HEK293T (cell line): ENCODE measurements around the gene HMGCR.

ENCODE experiments used
- ARNT ChIP-seq: fragments of 450-650 bp; IDR thresholded peaks from 2 replicates; pipeline ENCODE4 v1.6.1; 2017; ENCODE audit warnings: mild to moderate bottlenecking
- ELF4 ChIP-seq: fragments of 450-650 bp; IDR thresholded peaks from 2 replicates; pipeline ENCODE4 v1.6.1; 2017; ENCODE audit warnings: antibody characterized with exemption
- FOXK2 ChIP-seq: fragments of 450-650 bp; IDR thresholded peaks from 2 replicates; pipeline ENCODE4 v1.6.1; 2016; ENCODE audit warnings: mild to moderate bottlenecking
- HDGF ChIP-seq: fragments of 450-650 bp; IDR thresholded peaks from 2 replicates; pipeline ENCODE4 v1.6.1; 2017; ENCODE audit warnings: antibody characterized with exemption, borderline replicate concordance
- SP1 ChIP-seq: fragments of 450-650 bp; IDR thresholded peaks from 2 replicates; pipeline ENCODE4 v1.6.1; 2017
- SUZ12 ChIP-seq: fragments of 450-650 bp; IDR thresholded peaks from 2 replicates; pipeline ENCODE4 v1.6.1; 2016; ENCODE audit warnings: mild to moderate bottlenecking
- TARDBP ChIP-seq: fragments of 450-650 bp; IDR thresholded peaks from 2 replicates; pipeline ENCODE4 v1.6.1; 2016
- TF ChIP-seq, protein P1 (sequence below): fragments of 450-650 bp; IDR thresholded peaks from 2 replicates; pipeline ENCODE4 v1.6.1; 2016

DNA sequence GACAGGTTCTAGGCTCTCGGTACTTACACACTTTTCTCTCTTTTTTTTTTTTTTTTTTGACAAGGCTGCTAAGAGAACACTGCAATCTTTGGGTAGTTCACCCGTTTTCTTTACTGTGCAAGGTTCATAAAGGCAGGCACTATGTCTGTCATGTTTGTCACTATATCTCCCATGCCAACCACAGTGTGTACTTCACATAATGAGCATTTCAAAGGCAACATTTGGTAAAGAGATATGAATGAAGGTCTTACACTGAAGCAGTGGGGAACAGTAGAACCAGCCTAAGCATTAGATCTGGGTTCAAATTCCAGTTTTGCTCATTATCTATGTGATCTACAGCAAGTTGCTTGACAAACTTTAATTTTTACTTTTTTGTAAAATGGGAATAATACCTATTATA lies 1.5 kb upstream of the HMGCR start:
- TF ChIP-seq HDGF (no peak), ELF4 (no peak), SP1 (no peak), TARDBP (no peak), ARNT (no peak), SUZ12 (no peak), FOXK2 (no peak)
- TF ChIP-seq, protein P1, sequence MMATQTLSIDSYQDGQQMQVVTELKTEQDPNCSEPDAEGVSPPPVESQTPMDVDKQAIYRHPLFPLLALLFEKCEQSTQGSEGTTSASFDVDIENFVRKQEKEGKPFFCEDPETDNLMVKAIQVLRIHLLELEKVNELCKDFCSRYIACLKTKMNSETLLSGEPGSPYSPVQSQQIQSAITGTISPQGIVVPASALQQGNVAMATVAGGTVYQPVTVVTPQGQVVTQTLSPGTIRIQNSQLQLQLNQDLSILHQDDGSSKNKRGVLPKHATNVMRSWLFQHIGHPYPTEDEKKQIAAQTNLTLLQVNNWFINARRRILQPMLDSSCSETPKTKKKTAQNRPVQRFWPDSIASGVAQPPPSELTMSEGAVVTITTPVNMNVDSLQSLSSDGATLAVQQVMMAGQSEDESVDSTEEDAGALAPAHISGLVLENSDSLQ = no peak
